ENCODE data around the gene ITPR1.

Gene ITPR1

DNA sequence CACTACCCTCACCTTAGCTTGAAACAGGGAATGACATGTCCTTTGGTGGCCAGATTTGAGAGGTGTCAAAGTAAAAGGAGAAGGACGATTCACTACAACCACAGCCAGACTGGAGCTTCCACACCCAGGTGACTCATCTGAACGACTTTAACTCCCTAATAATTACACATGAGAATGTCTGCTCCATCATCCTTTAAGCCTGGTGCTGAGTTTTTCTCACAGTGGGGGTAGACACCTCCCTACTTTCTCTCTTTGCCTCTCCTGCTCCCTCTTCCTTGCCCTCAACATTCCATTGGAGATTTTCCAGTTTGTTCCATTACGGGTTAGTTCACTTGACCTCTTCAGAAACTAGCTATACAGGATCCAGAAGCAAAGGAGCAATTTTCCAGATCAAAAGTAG, 331.8 kb downstream of the ITPR1 start:
- TF ChIP-seq, protein P1, sequence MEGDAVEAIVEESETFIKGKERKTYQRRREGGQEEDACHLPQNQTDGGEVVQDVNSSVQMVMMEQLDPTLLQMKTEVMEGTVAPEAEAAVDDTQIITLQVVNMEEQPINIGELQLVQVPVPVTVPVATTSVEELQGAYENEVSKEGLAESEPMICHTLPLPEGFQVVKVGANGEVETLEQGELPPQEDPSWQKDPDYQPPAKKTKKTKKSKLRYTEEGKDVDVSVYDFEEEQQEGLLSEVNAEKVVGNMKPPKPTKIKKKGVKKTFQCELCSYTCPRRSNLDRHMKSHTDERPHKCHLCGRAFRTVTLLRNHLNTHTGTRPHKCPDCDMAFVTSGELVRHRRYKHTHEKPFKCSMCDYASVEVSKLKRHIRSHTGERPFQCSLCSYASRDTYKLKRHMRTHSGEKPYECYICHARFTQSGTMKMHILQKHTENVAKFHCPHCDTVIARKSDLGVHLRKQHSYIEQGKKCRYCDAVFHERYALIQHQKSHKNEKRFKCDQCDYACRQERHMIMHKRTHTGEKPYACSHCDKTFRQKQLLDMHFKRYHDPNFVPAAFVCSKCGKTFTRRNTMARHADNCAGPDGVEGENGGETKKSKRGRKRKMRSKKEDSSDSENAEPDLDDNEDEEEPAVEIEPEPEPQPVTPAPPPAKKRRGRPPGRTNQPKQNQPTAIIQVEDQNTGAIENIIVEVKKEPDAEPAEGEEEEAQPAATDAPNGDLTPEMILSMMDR (IDR thresholded peaks at IDR 0.05; ENCODE audit: low read depth, low read length): no peak
- no peak overlapping the region for H3K4me3 ChIP-seq (replicated peaks in 1 of 2; ENCODE audit: low read depth in 2 of 2, low read length in 2 of 2)
- DNase-seq (ENCODE audit: low read depth in 2 of 2): peak; percentile 30 to 85

DNA sequence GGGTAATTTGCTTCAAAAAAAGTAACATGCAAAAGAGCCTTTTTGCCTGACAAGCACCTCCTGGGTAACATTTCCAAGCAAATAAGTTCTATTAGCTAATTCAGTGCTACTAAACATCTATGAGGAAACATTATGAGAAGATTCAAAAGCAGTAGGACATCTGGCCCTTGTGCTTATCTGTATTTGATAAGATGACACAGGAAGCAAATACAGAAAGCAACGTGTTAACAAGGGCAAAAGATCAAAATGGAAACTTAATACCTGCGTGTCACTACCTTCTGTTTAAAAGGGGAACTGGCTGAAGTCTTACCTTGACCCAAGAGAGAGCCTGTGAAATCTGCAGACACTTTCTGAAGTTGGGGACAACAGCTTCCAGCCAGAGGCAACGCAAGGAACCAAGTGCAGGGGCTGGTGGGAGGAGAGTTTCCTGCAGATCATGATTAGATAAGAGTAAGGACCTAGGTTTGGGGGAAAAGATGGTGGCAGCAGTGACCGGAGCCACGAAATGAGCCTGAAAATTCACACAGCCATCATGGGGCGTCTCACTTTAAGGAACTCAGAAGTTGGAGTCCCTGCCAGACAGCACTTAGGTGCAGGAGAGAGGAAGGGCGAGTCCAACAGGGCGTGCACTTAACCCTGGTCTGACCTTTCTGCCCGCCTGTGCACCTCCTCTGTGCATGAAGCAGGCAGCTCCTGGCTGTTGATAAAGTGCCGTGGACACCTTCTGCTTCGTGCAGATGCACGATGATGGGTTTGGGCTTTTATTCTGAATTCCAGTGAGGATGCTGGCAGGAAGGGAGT, 332.5 kb downstream of the ITPR1 start:
- TF ChIP-seq, protein P1 (IDR thresholded peaks at IDR 0.05; ENCODE audit: low read depth, low read length): no peak
- no peak overlapping the region for H3K4me3 ChIP-seq (replicated peaks in 1 of 2; ENCODE audit: low read depth in 2 of 2, low read length in 2 of 2)
- no peak for DNase-seq (ENCODE audit: low read depth in 2 of 2)

DNA sequence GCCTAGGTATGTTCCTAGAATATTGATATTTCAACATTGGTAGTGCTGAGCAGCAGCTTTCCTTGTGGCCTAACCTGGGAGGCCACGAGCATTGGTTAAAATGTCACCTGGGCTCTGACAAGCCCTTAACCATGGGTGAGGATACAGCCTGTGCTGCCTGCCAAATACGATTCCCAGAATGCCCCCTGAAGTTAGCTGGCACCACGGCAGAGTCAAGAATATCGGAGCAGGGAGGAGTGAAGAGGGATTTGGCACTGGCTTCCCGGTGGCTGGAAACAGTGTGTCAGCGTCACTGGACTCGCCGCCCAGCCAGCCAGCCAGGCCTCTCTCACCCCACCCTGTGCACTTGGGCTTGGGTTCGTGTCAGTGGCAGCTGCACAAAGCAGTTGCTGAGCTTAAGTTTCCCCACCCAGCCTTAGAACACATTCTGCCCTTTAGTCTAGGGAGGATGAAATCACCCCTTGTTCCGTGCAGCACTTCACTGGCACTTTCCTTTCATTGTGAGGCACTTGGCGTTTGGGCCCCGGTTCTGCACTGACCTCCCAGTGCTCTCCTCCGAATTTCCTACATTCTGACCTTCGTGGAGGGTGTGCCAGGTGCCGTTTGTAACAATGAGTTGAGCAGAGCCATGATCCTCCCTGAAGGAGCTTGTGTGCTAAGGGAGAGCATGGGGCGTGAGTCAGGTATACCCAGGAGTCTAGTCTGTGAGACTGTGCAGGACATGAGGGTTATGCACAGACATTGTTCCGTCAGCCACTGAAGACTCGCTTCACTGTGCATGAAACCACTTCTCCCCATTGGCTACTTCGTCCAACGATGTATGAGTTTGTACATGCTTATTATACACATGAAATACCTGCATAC, 333.3 kb downstream of the ITPR1 start:
- DNase-seq (ENCODE audit: low read depth in 2 of 2): peak; percentile 39 to 40
- no peak overlapping the region for H3K4me3 ChIP-seq (replicated peaks in 1 of 2; ENCODE audit: low read depth in 2 of 2, low read length in 2 of 2)
- TF ChIP-seq, protein P1 (IDR thresholded peaks at IDR 0.05; ENCODE audit: low read depth, low read length): no peak

DNA sequence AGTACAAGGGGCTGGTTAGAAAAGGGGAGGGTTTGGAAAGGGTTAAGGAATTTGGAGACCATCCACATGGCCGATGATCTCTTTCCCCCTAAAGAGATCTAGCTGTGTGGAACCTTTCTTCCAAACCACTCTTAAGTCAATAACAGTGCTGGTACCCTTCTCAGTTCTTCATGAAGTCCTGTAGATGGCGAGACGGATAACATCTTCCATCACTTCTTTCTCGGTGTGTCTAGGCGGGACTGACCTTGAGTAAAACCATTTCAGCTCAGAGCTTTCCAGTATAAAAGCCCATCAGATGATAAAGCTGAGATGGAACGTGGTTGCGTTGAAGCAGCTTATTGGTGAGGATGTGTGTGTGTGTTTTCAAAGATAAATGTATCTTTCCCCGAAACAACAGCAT, 334.6 kb downstream of the ITPR1 start:
- TF ChIP-seq, protein P1 (IDR thresholded peaks at IDR 0.05; ENCODE audit: low read depth, low read length): no peak
- DNase-seq (ENCODE audit: low read depth in 2 of 2): peak in 1 of 2 donors; percentile 5
- no peak overlapping the region for H3K4me3 ChIP-seq (replicated peaks in 1 of 2; ENCODE audit: low read depth in 2 of 2, low read length in 2 of 2)

DNA sequence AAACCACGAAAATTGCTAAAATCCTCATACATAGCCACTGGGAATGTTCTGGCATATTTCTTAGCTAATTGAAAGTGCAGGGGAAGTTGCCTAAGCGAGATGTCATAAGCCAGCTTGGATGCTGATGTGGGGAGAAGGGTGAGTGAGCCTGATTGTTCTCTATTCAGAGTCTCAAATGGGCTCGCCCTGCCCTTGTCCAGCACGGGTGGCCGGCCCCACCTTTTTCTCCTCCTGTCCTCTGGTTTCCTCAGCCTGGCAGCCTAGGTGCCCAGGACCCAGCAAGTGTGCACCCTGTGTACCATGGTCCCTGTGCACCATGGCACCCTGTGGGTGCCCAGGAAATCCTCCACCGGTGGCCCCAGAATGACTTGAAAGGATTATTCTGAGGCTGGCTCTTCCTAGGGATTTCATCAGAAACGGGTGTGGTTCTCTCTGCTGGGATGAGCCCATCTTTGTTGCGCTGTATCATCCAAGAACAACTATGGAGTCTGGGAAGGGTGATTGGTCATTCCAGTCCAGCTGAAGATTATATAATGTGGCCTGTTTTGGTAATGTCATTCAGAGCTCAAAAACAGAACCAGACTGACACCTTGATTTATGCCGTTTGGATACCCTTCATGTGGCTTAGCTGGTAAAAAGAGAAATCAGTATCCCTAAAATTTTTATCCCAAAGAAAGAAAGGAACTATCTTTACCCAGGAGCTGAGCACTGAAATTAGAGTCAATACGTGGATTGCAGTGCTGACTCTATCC, 335.3 kb downstream of the ITPR1 start:
- peak; percentile 62 to 81 for DNase-seq (ENCODE audit: low read depth in 2 of 2)
- H3K4me3 ChIP-seq (replicated peaks in 1 of 2; ENCODE audit: low read depth in 2 of 2, low read length in 2 of 2): no peak overlapping the region
- TF ChIP-seq, protein P1 (IDR thresholded peaks at IDR 0.05; ENCODE audit: low read depth, low read length): no peak

DNA sequence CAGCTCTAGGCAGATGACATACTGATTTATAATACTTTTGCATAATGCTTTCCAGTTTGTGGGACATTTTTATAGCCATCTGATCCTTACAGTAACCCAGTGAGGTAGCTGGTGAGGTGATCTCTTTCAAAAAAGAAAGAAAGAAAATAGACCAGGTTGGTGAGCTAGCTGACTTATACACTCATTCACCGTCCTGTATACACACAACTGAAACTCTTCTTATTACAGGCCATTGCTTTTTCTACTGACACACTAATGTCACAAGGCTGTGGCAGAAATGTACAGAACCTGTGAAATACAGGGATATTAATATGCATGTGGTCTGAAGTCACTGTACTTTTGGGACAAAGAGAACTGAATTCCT, 335.9 kb downstream of the ITPR1 start:
- peak in 1 of 2 donors; percentile 27 for DNase-seq (ENCODE audit: low read depth in 2 of 2)
- H3K4me3 ChIP-seq (replicated peaks in 1 of 2; ENCODE audit: low read depth in 2 of 2, low read length in 2 of 2): no peak overlapping the region
- TF ChIP-seq, protein P1 (IDR thresholded peaks at IDR 0.05; ENCODE audit: low read depth, low read length): no peak

Measured in cardiac fibroblast (primary cell).